Fibroblast of peridontal ligament (primary cell): ENCODE data around the gene INTS13.
"Not testable (repeated sequence)": the region's sequence is repeated elsewhere in the genome, so short reads cannot be mapped to it uniquely, and the experiment has no call there.

Experiments used
- DNase-seq: peaks from one replicate; pipeline ENCODE4 v3.0.0-alpha.2; 2010; ENCODE audit errors: extremely low read depth

The INTS13 gene

GRCh38 chr12:26937863-26938700, at the start of gene INTS13, which contains the start of gene FGFR1OP2:
Gene INTS13 (minus strand): TSS chr12:26937981. CDS start chr12:26936803, 1,178 bp downstream.
Gene FGFR1OP2 (plus strand): TSS chr12:26938470. CDS start chr12:26954159, 15,689 bp downstream.
- peak; percentile 99 for DNase-seq

GRCh38 chr12:26982866-26983265, 45.1 kb upstream of the INTS13 start:
- DNase-seq, result no peak

- DNase-seq, result no peak
Observed at GRCh38 chr12:26979733-26980132, 42.0 kb upstream of the INTS13 start.

- DNase-seq, result no peak
Observed at GRCh38 chr12:26978801-26979200, 41.0 kb upstream of the INTS13 start.

GRCh38 chr12:26976687-26977086, 38.9 kb upstream of the INTS13 start:
- no peak for DNase-seq

- no peak for DNase-seq
Observed at GRCh38 chr12:26971963-26972362, 34.2 kb upstream of the INTS13 start.

- DNase-seq, result no peak
Observed at GRCh38 chr12:26970136-26970535, 32.4 kb upstream of the INTS13 start.

- no peak for DNase-seq
Observed at GRCh38 chr12:26966842-26967241, 29.1 kb upstream of the INTS13 start.

GRCh38 chr12:26963413-26963812, 25.6 kb upstream of the INTS13 start:
- DNase-seq, result peak; percentile 30

- no peak for DNase-seq
Observed at GRCh38 chr12:26961803-26962202, 24.0 kb upstream of the INTS13 start.

- DNase-seq, result not testable (repeated sequence)
Observed at GRCh38 chr12:26961391-26961790, 23.6 kb upstream of the INTS13 start.

GRCh38 chr12:26954027-26954426, 16.2 kb upstream of the INTS13 start:
- DNase-seq, result no peak

- DNase-seq, result peak; percentile 37
Observed at GRCh38 chr12:26953447-26953846, 15.7 kb upstream of the INTS13 start.

GRCh38 chr12:26948309-26948708, 10.5 kb upstream of the INTS13 start:
- DNase-seq, result no peak

- no peak for DNase-seq
Observed at GRCh38 chr12:26941215-26941594, 3.4 kb upstream of the INTS13 start.

GRCh38 chr12:26940516-26941214, 2.9 kb upstream of the INTS13 start:
- DNase-seq, result peak; percentile 13

GRCh38 chr12:26939953-26940352, 2.2 kb upstream of the INTS13 start:
- DNase-seq, result no peak

- DNase-seq, result peak; percentile 9
Observed at GRCh38 chr12:26939192-26939832, 1.5 kb upstream of the INTS13 start.

GRCh38 chr12:26938701-26939062, 901 bp upstream of the INTS13 start:
- DNase-seq, result no peak

GRCh38 chr12:26937443-26937862, 328 bp downstream of the INTS13 start:
- no peak for DNase-seq

- no peak for DNase-seq
Observed at GRCh38 chr12:26936559-26937442, 980 bp downstream of the INTS13 start.
